ENCODE measurements around the gene CSKMT.
A peak's percentile ranks its signal among the peaks of the same experiment; 100 is the strongest.

The CSKMT gene

GRCh38 chr11:62678433-62678769 lies 13.3 kb downstream of the CSKMT start:
- DNase-seq (ENCODE audit: low read depth): no peak
- H3K4me3 ChIP-seq (ENCODE audit: control insufficient read depth, low read depth, low read length): peak overlapping the region; percentile 96
- TF ChIP-seq, protein P1, sequence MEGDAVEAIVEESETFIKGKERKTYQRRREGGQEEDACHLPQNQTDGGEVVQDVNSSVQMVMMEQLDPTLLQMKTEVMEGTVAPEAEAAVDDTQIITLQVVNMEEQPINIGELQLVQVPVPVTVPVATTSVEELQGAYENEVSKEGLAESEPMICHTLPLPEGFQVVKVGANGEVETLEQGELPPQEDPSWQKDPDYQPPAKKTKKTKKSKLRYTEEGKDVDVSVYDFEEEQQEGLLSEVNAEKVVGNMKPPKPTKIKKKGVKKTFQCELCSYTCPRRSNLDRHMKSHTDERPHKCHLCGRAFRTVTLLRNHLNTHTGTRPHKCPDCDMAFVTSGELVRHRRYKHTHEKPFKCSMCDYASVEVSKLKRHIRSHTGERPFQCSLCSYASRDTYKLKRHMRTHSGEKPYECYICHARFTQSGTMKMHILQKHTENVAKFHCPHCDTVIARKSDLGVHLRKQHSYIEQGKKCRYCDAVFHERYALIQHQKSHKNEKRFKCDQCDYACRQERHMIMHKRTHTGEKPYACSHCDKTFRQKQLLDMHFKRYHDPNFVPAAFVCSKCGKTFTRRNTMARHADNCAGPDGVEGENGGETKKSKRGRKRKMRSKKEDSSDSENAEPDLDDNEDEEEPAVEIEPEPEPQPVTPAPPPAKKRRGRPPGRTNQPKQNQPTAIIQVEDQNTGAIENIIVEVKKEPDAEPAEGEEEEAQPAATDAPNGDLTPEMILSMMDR (IDR thresholded peaks at IDR 0.05; ENCODE audit: control insufficient read depth, insufficient read depth, low read depth, low read length, missing control alignments): no peak

DNA sequence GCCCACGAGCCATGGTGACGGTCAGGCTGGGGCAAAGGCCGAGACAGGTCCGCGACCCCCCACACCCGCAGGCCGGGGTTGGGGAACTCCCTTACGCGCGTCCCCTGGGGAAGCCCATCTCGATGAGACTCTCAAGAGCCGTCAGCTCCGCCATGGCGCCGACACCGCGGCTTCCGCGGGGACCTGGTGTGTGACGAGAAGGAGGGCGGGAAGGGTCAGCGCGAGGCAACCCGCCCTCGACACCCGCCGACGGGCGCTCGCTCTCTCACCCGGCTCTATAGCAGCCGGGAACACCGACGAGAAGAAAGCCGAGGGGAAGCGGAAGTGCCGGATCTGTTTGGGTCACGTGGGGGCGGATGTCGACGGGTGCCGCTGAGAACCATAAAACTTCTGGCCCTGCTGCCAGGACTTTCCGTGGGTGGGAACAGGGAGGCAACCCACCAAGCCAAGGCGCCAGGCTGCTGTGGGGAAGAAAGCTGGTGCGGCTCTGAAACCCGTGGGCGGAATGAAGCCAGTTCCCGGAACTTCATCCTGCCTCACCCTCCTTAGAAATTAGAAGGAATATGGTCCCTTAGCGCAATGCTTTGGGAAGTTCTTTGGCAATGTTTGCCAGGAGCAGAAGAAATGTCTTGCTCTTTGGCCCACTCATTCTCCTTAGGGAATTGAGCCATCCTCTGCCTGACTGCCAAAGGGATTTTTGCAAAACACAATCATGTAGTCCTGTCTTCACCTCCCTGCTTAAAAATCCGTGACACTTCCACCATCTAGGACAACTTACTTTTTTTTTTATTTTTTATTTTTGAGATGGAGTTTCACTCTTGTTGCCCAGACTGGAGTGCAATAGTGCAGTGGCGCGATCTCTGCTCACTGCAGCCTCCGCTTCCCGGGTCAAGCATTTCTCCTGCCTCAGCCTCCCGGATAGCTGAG lies 13.9 kb downstream of the CSKMT start, which contains the start of gene UBXN1:
Gene UBXN1, minus strand, starts transcription at position 304 of the 927 bp plus-strand sequence. Its CDS starts 150 bp downstream, at position 154.
- TF ChIP-seq, protein P1 (IDR thresholded peaks at IDR 0.05; ENCODE audit: control insufficient read depth, insufficient read depth, low read depth, low read length, missing control alignments): no peak
- H3K4me3 ChIP-seq (ENCODE audit: control insufficient read depth, low read depth, low read length): peak within 1 kb of the TSS; percentile 96
- DNase-seq (ENCODE audit: low read depth): no peak

GRCh38 chr11:62680825-62681240 lies 15.7 kb downstream of the CSKMT start:
- TF ChIP-seq, protein P1 (IDR thresholded peaks at IDR 0.05; ENCODE audit: control insufficient read depth, insufficient read depth, low read depth, low read length, missing control alignments): peak; percentile 63
- H3K4me3 ChIP-seq (ENCODE audit: control insufficient read depth, low read depth, low read length): no peak overlapping the region
- no peak for DNase-seq (ENCODE audit: low read depth)

DNA sequence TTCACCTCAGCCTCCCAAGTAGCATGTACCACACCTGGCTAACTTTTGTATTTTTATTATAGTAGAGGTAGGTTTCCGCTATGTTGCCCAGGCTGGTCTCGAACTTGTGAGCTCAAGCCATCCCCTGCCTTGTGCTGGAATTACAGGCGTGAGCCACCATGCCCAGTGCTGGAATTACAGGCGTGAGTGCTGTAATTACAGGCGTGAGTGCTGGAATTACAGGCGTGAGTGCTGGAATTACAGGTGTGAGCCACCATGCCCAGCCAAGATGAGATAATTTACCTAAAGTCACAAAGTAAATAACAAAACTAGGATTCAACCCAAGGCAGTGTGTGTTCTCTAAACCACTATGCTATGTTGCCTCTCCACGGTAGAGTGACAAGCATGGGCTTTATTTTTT lies 17.4 kb downstream of the CSKMT start:
- DNase-seq (ENCODE audit: low read depth): no peak
- H3K4me3 ChIP-seq (ENCODE audit: control insufficient read depth, low read depth, low read length): no peak overlapping the region
- TF ChIP-seq, protein P1 (IDR thresholded peaks at IDR 0.05; ENCODE audit: control insufficient read depth, insufficient read depth, low read depth, low read length, missing control alignments): no peak

DNA sequence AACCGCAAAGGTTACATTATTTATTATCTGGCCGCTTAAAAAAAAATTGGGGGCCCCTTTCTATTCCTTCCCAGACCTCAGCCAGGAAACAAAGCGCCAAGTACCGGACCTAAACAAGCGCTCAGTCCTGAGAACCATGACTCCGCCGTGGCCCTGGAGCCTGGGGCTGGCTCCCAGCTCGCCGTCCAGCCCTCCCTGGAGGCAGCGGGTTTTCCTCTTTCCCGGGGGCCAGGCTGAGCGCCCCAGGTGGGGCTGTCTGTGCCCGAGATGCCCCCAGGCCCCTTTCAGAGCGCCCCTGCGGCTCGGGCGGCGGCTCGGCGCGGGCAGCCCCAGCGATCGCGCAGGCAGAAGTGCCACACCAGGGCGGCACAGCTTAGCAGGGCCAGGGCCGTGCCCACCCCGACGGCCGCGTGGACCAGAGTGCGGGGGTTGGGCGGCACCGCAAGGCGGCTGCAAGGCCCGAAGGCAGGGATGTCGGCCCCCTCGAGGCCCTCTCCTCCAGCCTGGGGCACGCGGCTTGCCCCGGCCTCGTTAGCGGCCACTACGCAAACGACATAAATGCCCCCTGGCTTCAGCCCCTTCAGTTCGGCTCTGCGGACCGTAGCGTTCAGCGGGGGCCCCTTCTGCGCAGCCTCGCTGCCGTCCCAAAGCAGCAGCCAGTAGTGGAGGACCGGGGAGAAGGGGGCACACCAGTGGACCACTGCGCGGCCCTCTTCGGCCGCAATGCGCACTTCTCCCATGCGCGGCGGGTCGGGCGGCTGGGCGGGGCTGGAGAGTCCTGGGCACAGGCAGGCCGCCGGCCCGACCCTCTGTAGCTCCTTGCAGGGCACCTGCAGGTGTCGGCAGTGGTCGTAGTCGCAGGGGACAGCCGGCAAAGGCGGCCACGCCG lies 22.6 kb downstream of the CSKMT start:
- no peak for DNase-seq (ENCODE audit: low read depth)
- no peak overlapping the region for H3K4me3 ChIP-seq (ENCODE audit: control insufficient read depth, low read depth, low read length)
- TF ChIP-seq, protein P1 (IDR thresholded peaks at IDR 0.05; ENCODE audit: control insufficient read depth, insufficient read depth, low read depth, low read length, missing control alignments): no peak

DNA sequence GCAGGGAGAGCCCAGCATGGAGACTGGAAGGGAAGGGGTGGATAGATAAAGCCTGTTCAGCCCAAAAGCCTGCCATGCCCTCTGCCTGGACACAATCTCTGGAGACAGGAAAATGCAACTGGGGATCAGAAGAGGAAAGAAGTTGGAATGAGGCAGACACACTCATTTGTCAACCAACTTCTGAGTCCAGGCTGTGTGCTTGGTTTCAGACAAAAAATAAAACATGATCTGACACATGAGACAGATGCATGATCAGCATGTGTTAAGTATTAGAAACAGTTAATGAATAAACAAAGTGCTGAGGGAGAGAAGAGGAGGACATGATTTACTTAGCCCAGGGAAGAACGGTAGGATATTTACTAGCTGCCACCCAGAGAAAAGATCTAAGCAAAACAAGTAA lies 23.4 kb downstream of the CSKMT start:
- no peak overlapping the region for H3K4me3 ChIP-seq (ENCODE audit: control insufficient read depth, low read depth, low read length)
- DNase-seq (ENCODE audit: low read depth): no peak
- TF ChIP-seq, protein P1 (IDR thresholded peaks at IDR 0.05; ENCODE audit: control insufficient read depth, insufficient read depth, low read depth, low read length, missing control alignments): no peak
